ENCODE measurements around the gene AHDC1. TPM values are rescaled to one million over a fixed set of nuclear protein-coding genes. Genes with fewer than 3 reads are reported as not detected.

The AHDC1 gene
- polyA plus RNA-seq, 2 of the 4 experiments (the other 2 are of a cell fraction): 1.3 to 11.5 TPM

DNA sequence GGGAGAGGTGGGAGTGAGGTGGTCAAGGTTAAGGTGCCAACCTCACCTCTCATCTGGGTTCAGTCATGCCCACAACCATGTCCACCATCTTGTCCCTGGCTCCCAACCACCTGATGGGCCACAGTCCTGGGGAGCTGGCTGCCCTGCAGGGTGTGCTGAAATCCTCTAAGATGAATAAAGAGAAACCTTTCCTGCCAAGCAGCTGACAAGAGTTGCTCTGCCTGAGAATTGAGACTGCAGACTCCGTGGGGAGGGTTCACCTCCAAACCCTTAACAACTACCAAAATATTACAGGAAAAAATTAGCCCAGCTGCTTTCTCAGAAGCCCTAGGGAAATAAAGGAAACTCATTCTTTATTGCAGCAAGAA, 46.2 kb upstream of the AHDC1 start:
- CTCF ChIA-PET: interaction anchor here (0.6 to 1.6 kb wide), 7 partner anchors 12 to 497 kb away, joined by 3 to 9 read pairs (median 4); no protein-coding TSS in a partner anchor
- H3K4me3 ChIP-seq: no peak overlapping the region
- POLR2A ChIA-PET: no interaction called here

DNA sequence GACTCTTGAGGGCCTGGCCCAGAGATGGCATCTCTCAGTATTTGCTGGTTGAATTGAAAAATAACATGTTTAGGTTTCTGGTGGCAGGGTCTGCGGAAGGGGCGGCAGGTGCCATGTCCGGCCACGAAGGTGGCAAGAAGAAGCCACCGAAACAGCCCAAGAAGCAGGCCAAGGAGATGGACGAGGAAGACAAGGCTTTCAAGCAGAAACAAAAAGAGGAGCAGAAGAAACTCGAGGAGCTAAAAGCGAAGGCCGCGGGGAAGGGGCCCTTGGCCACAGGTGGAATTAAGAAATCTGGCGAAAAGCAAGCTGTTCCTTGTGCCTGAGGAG, 45.3 kb upstream of the AHDC1 start:
- Histone ChIP-seq H3K4me2 (no peak overlapping the region), H3K4me1 (no peaks in the 10 kb centered on the region), H3K27ac (no peak overlapping the region), H3K4me3 (no peak overlapping the region), H3K9me3 (no peaks in the 10 kb centered on the region)
- ATAC-seq (no peak), FAIRE-seq (no peak), DNase-seq (ENCODE audit: low read depth in 1 of 2, low spot score in 1 of 2) (no peak)
- ChIA-PET POLR2A (no interaction called here), CTCF (interaction anchor here (0.9 to 1.6 kb wide), 6 partner anchors 13 to 496 kb away, joined by 3 to 9 read pairs (median 6); no protein-coding TSS in a partner anchor)
- WGBS (ENCODE audit: missing lambda C conversion rate): 88% methylated on average over 11 of the region's 11 CpGs
- TF ChIP-seq NR3C1 (IDR thresholded peaks at IDR 0.05) (no peak), ZC3H11A (IDR thresholded peaks at IDR 0.05) (no peak), TFCP2L1 (CRISPR knock-in tag; IDR thresholded peaks at IDR 0.05) (no peak), FOXS1 (CRISPR knock-in tag; IDR thresholded peaks at IDR 0.05) (no peak), FOSL2 (IDR thresholded peaks at IDR 0.05) (no peak), FOSL2 (CRISPR knock-in tag; IDR thresholded peaks at IDR 0.05) (no peak), MYC (IDR thresholded peaks at IDR 0.05; ENCODE audit: borderline replicate concordance, low read length) (no peak), NFE2L2 (conservative IDR thresholded peaks at IDR 0.05; ENCODE audit: low read length) (no peak), CHD4 (IDR thresholded peaks at IDR 0.05; ENCODE audit: borderline replicate concordance) (no peak), HOXB5 (CRISPR knock-in tag; IDR thresholded peaks at IDR 0.05) (no peak), ZSCAN20 (CRISPR knock-in tag; IDR thresholded peaks at IDR 0.05) (no peak), ZFP36 (IDR thresholded peaks at IDR 0.05; ENCODE audit: borderline replicate concordance, partially characterized antibody) (no peak), MAZ (IDR thresholded peaks at IDR 0.05; ENCODE audit: borderline replicate concordance, low read depth, low read length) (no peak), RAD21 (conservative IDR thresholded peaks at IDR 0.05 in 1 of 2, IDR thresholded peaks at IDR 0.05 in 1 of 2) (no peak), NPAS2 (CRISPR knock-in tag; IDR thresholded peaks at IDR 0.05; ENCODE audit: borderline replicate concordance) (no peak), POLR2A (IDR thresholded peaks at IDR 0.05; ENCODE audit: low read length) (no peak), SMC3 (IDR thresholded peaks at IDR 0.05) (no peak)
- TF ChIP-seq, protein P1, sequence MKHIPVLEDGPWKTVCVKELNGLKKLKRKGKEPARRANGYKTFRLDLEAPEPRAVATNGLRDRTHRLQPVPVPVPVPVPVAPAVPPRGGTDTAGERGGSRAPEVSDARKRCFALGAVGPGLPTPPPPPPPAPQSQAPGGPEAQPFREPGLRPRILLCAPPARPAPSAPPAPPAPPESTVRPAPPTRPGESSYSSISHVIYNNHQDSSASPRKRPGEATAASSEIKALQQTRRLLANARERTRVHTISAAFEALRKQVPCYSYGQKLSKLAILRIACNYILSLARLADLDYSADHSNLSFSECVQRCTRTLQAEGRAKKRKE (CRISPR knock-in tag; IDR thresholded peaks at IDR 0.05; ENCODE audit: low read depth): no peak
- TF ChIP-seq, protein P2, sequence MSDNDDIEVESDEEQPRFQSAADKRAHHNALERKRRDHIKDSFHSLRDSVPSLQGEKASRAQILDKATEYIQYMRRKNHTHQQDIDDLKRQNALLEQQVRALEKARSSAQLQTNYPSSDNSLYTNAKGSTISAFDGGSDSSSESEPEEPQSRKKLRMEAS (IDR thresholded peaks at IDR 0.05): no peak

More for the DNA sequence above, 46.2 kb upstream of the AHDC1 start:
- WGBS (ENCODE audit: missing lambda C conversion rate): 92% methylated on average over 1 of the region's 1 CpG
- no peak for FAIRE-seq
- Histone ChIP-seq H3K4me1 (no peaks in the 10 kb centered on the region), H3K9me3 (no peaks in the 10 kb centered on the region), H3K4me2 (no peak overlapping the region), H3K27ac (no peak overlapping the region)
- ATAC-seq: no peak
- TF ChIP-seq BHLHE40 (IDR thresholded peaks at IDR 0.05; ENCODE audit: low read depth, low read length) (no peak), SREBF2 (IDR thresholded peaks at IDR 0.05) (no peak), NR3C1 (IDR thresholded peaks at IDR 0.05) (no peak), FOSL2 (IDR thresholded peaks at IDR 0.05) (no peak), FOSL2 (CRISPR knock-in tag; IDR thresholded peaks at IDR 0.05) (no peak)
- no peak for DNase-seq (ENCODE audit: low read depth in 1 of 2, low spot score in 1 of 2)

DNA sequence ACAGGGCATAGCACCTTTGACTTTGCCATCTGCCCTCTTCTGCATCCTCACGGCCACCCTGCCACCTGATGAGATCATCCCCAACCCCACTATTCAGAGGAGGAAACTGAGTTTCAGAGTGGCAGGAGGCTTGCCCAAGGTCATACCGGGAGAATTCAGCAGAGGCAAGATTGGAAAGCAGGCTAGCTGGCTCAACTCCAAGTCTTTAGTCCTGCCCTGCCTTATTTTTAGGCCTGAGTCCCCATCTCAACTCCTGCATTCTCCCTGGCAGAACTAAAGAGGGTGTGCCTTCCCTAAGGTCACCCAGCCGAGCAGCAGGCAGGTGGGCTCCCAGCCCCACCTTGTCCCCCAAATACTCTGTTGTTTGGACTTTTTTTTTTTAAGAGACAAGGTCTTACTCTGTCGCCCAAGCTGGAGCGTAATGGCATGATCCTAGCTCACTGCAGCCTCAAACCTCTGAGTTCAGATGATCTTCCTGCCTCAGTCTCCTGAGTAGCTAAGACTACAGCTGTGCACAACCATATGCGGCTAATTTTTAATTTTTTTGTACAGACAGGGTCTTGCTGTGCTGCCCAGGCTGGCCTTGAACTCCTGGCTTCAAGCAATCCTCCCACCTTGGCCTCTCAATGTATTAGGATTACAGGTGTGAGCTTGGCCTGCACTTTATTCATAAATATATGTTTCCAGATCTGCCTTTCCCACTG, 44.8 kb upstream of the AHDC1 start:
- Histone ChIP-seq H3K27ac (no peak overlapping the region), H3K4me3 (no peak overlapping the region), H3K4me2 (no peak overlapping the region), H3K9me3 (no peaks in the 10 kb centered on the region), H3K4me1 (no peaks in the 10 kb centered on the region)
- no peak for FAIRE-seq
- CTCF ChIA-PET: interaction anchor here (1.0 to 1.6 kb wide), 5 partner anchors 16 to 92 kb away, joined by 3 to 6 read pairs (median 5); no protein-coding TSS in a partner anchor
- ATAC-seq: no peak
- DNase-seq (ENCODE audit: low read depth in 1 of 2, low spot score in 1 of 2): no peak
- POLR2A ChIA-PET: no interaction called here
- WGBS (ENCODE audit: missing lambda C conversion rate): 81% methylated on average over 6 of the region's 6 CpGs
- no peak for TF ChIP-seq ZSCAN20 (CRISPR knock-in tag; IDR thresholded peaks at IDR 0.05)
- no peak for TF ChIP-seq NR3C1 (IDR thresholded peaks at IDR 0.05)
- no peak for TF ChIP-seq RFX5 (IDR thresholded peaks at IDR 0.05)
- TF ChIP-seq REST (IDR thresholded peaks at IDR 0.05): no peak
- TF ChIP-seq MAFK (IDR thresholded peaks at IDR 0.05; ENCODE audit: partially characterized antibody): no peak
- TF ChIP-seq, protein P2 (IDR thresholded peaks at IDR 0.05): no peak
- TF ChIP-seq ZC3H11A (IDR thresholded peaks at IDR 0.05): no peak
- no peak for TF ChIP-seq HOXB5 (CRISPR knock-in tag; IDR thresholded peaks at IDR 0.05)
- TF ChIP-seq JUNB (IDR thresholded peaks at IDR 0.05): no peak
- TF ChIP-seq, protein P3, sequence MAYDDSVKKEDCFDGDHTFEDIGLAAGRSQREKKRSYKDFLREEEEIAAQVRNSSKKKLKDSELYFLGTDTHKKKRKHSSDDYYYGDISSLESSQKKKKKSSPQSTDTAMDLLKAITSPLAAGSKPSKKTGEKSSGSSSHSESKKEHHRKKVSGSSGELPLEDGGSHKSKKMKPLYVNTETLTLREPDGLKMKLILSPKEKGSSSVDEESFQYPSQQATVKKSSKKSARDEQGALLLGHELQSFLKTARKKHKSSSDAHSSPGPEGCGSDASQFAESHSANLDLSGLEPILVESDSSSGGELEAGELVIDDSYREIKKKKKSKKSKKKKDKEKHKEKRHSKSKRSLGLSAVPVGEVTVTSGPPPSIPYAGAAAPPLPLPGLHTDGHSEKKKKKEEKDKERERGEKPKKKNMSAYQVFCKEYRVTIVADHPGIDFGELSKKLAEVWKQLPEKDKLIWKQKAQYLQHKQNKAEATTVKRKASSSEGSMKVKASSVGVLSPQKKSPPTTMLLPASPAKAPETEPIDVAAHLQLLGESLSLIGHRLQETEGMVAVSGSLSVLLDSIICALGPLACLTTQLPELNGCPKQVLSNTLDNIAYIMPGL (CRISPR knock-in tag; IDR thresholded peaks at IDR 0.05; ENCODE audit: borderline replicate concordance): no peak
- TF ChIP-seq USF2 (IDR thresholded peaks at IDR 0.05): no peak
- no peak for TF ChIP-seq NPAS2 (CRISPR knock-in tag; IDR thresholded peaks at IDR 0.05; ENCODE audit: borderline replicate concordance)

All from A549 (cell line).